ENCODE results near the gene RASGRP3.

DNA sequence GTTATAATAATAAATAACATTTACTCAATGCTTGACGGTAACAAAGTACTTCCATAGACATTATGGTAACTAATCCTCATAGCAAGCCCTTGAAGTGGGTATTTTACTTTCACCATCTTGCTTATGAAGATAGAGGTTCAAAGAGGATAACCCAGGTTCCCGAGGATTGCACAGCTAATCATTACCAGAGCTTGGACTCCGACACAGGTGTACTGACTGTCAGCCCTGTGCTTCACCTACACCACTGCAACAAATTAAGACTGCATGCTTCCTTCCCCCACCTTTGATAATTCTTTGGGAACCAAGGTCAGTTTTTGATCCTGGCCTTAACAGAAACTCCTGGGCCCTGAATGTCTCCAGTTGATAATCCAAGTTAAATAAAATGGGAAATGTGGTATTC, 73.8 kb downstream of the RASGRP3 start:
- TF ChIP-seq, protein P1, sequence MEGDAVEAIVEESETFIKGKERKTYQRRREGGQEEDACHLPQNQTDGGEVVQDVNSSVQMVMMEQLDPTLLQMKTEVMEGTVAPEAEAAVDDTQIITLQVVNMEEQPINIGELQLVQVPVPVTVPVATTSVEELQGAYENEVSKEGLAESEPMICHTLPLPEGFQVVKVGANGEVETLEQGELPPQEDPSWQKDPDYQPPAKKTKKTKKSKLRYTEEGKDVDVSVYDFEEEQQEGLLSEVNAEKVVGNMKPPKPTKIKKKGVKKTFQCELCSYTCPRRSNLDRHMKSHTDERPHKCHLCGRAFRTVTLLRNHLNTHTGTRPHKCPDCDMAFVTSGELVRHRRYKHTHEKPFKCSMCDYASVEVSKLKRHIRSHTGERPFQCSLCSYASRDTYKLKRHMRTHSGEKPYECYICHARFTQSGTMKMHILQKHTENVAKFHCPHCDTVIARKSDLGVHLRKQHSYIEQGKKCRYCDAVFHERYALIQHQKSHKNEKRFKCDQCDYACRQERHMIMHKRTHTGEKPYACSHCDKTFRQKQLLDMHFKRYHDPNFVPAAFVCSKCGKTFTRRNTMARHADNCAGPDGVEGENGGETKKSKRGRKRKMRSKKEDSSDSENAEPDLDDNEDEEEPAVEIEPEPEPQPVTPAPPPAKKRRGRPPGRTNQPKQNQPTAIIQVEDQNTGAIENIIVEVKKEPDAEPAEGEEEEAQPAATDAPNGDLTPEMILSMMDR (conservative IDR thresholded peaks at IDR 0.05 in 1 of 2, IDR thresholded peaks at IDR 0.05 in 1 of 2; ENCODE audit: low read depth in 1 of 2, low read length in 2 of 2): no peak
- no peak for TF ChIP-seq EZH2 (IDR thresholded peaks at IDR 0.05; ENCODE audit: low read length, missing control alignments)

All from fibroblast of lung (primary cell).